Lower leg skin (tissue), 4 donors: ENCODE data around the gene CLDN7. TPM values are rescaled to one million over a fixed set of nuclear protein-coding genes. Genes with fewer than 3 reads are reported as not detected.

ENCODE experiments used
- DNase-seq, 2 donors: peaks; one replicate each; pipeline ENCODE4 v3.0.0-alpha.2; 2019; ENCODE audit warnings: low spot score in 2 of 2
- H3K4me3 ChIP-seq: fragments of 200-600 bp; sonication (generic); 2 replicates; pipeline ENCODE4 v1.5.1; 2017; ENCODE audit warnings: mild to moderate bottlenecking, low read depth; ENCODE audit not compliant: poor library complexity, severe bottlenecking
- CTCF ChIP-seq, 3 donors: fragments of 450-650 bp; IDR thresholded peaks; one replicate each; pipeline ENCODE4 v1.5.1; 2016; ENCODE audit warnings: antibody characterized with exemption in 3 of 3, mild to moderate bottlenecking in 3 of 3, moderate library complexity in 2 of 3
- POLR2A ChIP-seq, 2 donors: fragments of 450-650 bp; IDR thresholded peaks; one replicate each; pipeline ENCODE4 v1.6.1; 2016 to 2017; ENCODE audit warnings: antibody characterized with exemption in 2 of 2, mild to moderate bottlenecking in 1 of 2, moderate library complexity in 1 of 2
- WGBS, 2 donors: methylation state at CpG; one replicate each; pipeline ENCODE4 v1.1.5; 2018; 5-methylcytosine and 5-hydroxymethylcytosine counted together
- intact Hi-C: fragments of 100-400 bp; cut with DNase I; formaldehyde crosslinking; loops from one replicate; pipeline ENCODE4 v1.15.0; 2023; ENCODE audit warnings: low total_unique reads
- microRNA counts, 2 donors: library from miRNA; unstranded; fragments of <30 nt; microRNA quantifications; one replicate each; lab custom pipeline; 2016
- microRNA-seq, 2 donors: library from miRNA; unstranded; fragments of <30 nt; microRNA quantifications; one replicate each; pipeline ENCODE4, GENCODE V29; 2016; ENCODE audit warnings: borderline replicate concordance in 2 of 2, borderline number of aligned reads in 1 of 2
- total RNA-seq, 4 donors: library from RNA; depleted of rRNA; stranded (reverse); fragments of >200 nt; gene quantifications; one replicate each; pipeline ENCODE4 v1.1.0, GENCODE V29; 2016

The CLDN7 gene
- total RNA-seq, 4 donors from 2014 or later, result 6.7 to 25.6 (median 14.4) TPM

- H3K4me3 ChIP-seq, result peak overlapping the region; percentile 20
- intact Hi-C loops, result no loop called here
- DNase-seq, result peak; percentile 95 to 99
- 0 to 1% methylated on average over 45 of the region's 45 CpGs for WGBS, 2 donors
- no peak for TF ChIP-seq CTCF (IDR thresholded peaks at IDR 0.05)
- no peak for TF ChIP-seq POLR2A (IDR thresholded peaks at IDR 0.05)
These were observed 47.8 kb downstream of the CLDN7 start for GRCh38 chr17:7214300-7215135.

GRCh38 chr17:7213895-7214299 is 48.4 kb downstream of the CLDN7 start:
- H3K4me3 ChIP-seq, result no peak overlapping the region
- peak; percentile 57 to 91 for DNase-seq
- 4 to 8% methylated on average over 15 of the region's 15 CpGs for WGBS, 2 donors
- intact Hi-C loops, result no loop called here
- TF ChIP-seq CTCF (IDR thresholded peaks at IDR 0.05), result no peak
- no peak for TF ChIP-seq POLR2A (IDR thresholded peaks at IDR 0.05)

GRCh38 chr17:7211491-7212273 is 50.6 kb downstream of the CLDN7 start:
- H3K4me3 ChIP-seq, result no peak overlapping the region
- intact Hi-C loops, result no loop called here
- WGBS, 2 donors, result 21 to 48% methylated on average over 31 to 37 of the region's 37 CpGs
- TF ChIP-seq POLR2A (IDR thresholded peaks at IDR 0.05), result no peak
- no peak for TF ChIP-seq CTCF (IDR thresholded peaks at IDR 0.05)
- DNase-seq, result no peak

MicroRNA genes within 50 kb of the gene (microRNA counts, 767-probe panel; counts per million panel counts)
- microRNA hsa-miR-324-3p (lab: Ali Mortazavi, UCI), result 0 to 358 counts per million in 2 donors
- 0 to 358 counts per million in 2 donors for microRNA hsa-miR-324-5p (lab: Ali Mortazavi, UCI)

Small RNAs within 50 kb of the gene (microRNA-seq; reads per million reads assigned to microRNA genes)
- gene MIR324, result 508 to 632 reads per million in 2 donors

Other genes with a start within 250 kb of the CLDN7 start
- 100 to 1,000 TPM; 187 to 231 (median 220) TPM for gene RNASEK, start 249.9 kb downstream of the CLDN7 start, total RNA-seq
- gene BCL6B, start 239.4 kb downstream of the CLDN7 start, total RNA-seq, result 1 to 10 TPM in 3 of 4 donors, under 1 TPM in 1; 0.72 to 5.1 (median 2.1) TPM
- gene SLC16A13, start 226.5 kb downstream of the CLDN7 start, total RNA-seq, result 1 to 10 TPM; 1.0 to 5.2 (median 2.6) TPM
- gene SLC16A11, start 218.4 kb downstream of the CLDN7 start, total RNA-seq, result 1 to 10 TPM; 1.1 to 6.3 (median 4.1) TPM
- gene CLEC10A, start 182.2 kb downstream of the CLDN7 start, total RNA-seq, result 1 to 10 TPM in 2 of 4 donors, under 1 TPM in 2; 0.46 to 5.4 (median 1.9) TPM
- 10 to 100 TPM in 1 of 4 donors, 1 to 10 TPM in 3; 6.7 to 10.1 (median 8.7) TPM for gene ASGR2, start 147.7 kb downstream of the CLDN7 start, total RNA-seq
- gene ASGR1, start 83.1 kb downstream of the CLDN7 start, total RNA-seq, result 1 to 10 TPM; 1.3 to 6.6 (median 4.2) TPM
- gene DLG4, start 42.6 kb downstream of the CLDN7 start, total RNA-seq, result 1 to 10 TPM; 2.7 to 7.7 (median 4.7) TPM
- gene ACADVL, start 42.5 kb downstream of the CLDN7 start, total RNA-seq, result 1,000 to 10,000 TPM in 1 of 4 donors, 100 to 1,000 TPM in 3; 703 to 1,179 (median 863) TPM
- gene DVL2, start 28.0 kb downstream of the CLDN7 start, total RNA-seq, result 10 to 100 TPM; 51.7 to 87.5 (median 67.8) TPM
- 10 to 100 TPM; 23.4 to 32.5 (median 27.9) TPM for gene PHF23, start 23.0 kb downstream of the CLDN7 start, total RNA-seq
- 100 to 1,000 TPM; 253 to 667 (median 538) TPM for gene GABARAP, start 20.0 kb downstream of the CLDN7 start, total RNA-seq
- 10 to 100 TPM; 55.3 to 79.2 (median 70.4) TPM for gene CTDNEP1, start 10.7 kb downstream of the CLDN7 start, total RNA-seq
- 10 to 100 TPM; 10.8 to 20.6 (median 17.1) TPM for gene ELP5, start 10.3 kb downstream of the CLDN7 start, total RNA-seq
- 10 to 100 TPM in 2 of 4 donors, 1 to 10 TPM in 2; 4.3 to 13.6 (median 8.4) TPM for gene SLC2A4, start 19.2 kb upstream of the CLDN7 start, total RNA-seq
- 1 to 10 TPM in 3 of 4 donors, under 1 TPM in 1; 0.17 to 8.0 (median 2.4) TPM for gene YBX2, start 32.2 kb upstream of the CLDN7 start, total RNA-seq
- 100 to 1,000 TPM; 203 to 261 (median 221) TPM for gene EIF5A, start 45.1 kb upstream of the CLDN7 start, total RNA-seq
- gene GPS2, start 52.9 kb upstream of the CLDN7 start, total RNA-seq, result 10 to 100 TPM; 48.8 to 93.6 (median 79.3) TPM
- 10 to 100 TPM; 13.3 to 44.8 (median 22.3) TPM for gene NEURL4, start 66.9 kb upstream of the CLDN7 start, total RNA-seq
- gene ACAP1, start 74.1 kb upstream of the CLDN7 start, total RNA-seq, result 1 to 10 TPM; 2.9 to 5.6 (median 3.8) TPM
- gene KCTD11, start 89.7 kb upstream of the CLDN7 start, total RNA-seq, result 10 to 100 TPM; 30.3 to 65.4 (median 42.8) TPM
- gene TMEM95, start 92.7 kb upstream of the CLDN7 start, total RNA-seq, result not detected
- 10 to 100 TPM; 13.0 to 25.4 (median 19.7) TPM for gene TNK1, start 118.6 kb upstream of the CLDN7 start, total RNA-seq
- gene PLSCR3, start 132.0 kb upstream of the CLDN7 start, total RNA-seq, result 10 to 100 TPM; 21.6 to 38.1 (median 24.5) TPM
- gene TMEM256, start 141.6 kb upstream of the CLDN7 start, total RNA-seq, result 10 to 100 TPM; 56.1 to 90.8 (median 65.5) TPM
- 1 to 10 TPM; 5.5 to 9.6 (median 6.4) TPM for gene NLGN2, start 145.4 kb upstream of the CLDN7 start, total RNA-seq
- gene SPEM1, start 157.8 kb upstream of the CLDN7 start, total RNA-seq, result not detected
- not detected for gene SPEM2, start 163.1 kb upstream of the CLDN7 start, total RNA-seq
- not detected for gene SPEM3, start 166.4 kb upstream of the CLDN7 start, total RNA-seq
- gene TMEM102, start 173.0 kb upstream of the CLDN7 start, total RNA-seq, result 10 to 100 TPM; 15.5 to 23.2 (median 22.1) TPM
- 10 to 100 TPM; 12.5 to 15.0 (median 13.9) TPM for gene FGF11, start 177.0 kb upstream of the CLDN7 start, total RNA-seq
- gene CHRNB1, start 182.6 kb upstream of the CLDN7 start, total RNA-seq, result 10 to 100 TPM in 3 of 4 donors, 1 to 10 TPM in 1; 7.8 to 16.0 (median 13.6) TPM
- 10 to 100 TPM; 40.4 to 52.3 (median 47.7) TPM for gene ZBTB4, start 217.2 kb upstream of the CLDN7 start, total RNA-seq
- gene SLC35G6, start 219.0 kb upstream of the CLDN7 start, total RNA-seq, result not detected
- 100 to 1,000 TPM in 3 of 4 donors, 10 to 100 TPM in 1; 93.9 to 120 (median 110) TPM for gene POLR2A, start 221.9 kb upstream of the CLDN7 start, total RNA-seq